ACHN (cell line): ENCODE measurements around the gene ERC2.

Source experiments
- DNase-seq: peaks from one replicate; pipeline ENCODE4 v3.0.0-alpha.2; 2015
- in situ Hi-C: cut with HindIII; loops from 2 replicates; pipeline ENCODE4 v1.10.0; 2017; ENCODE audit warnings: low sequenced_read_pairs, low pct_ligation_motif_present, low pct_unique_long_range_greater_than_20kb

ERC2 gene

DNA sequence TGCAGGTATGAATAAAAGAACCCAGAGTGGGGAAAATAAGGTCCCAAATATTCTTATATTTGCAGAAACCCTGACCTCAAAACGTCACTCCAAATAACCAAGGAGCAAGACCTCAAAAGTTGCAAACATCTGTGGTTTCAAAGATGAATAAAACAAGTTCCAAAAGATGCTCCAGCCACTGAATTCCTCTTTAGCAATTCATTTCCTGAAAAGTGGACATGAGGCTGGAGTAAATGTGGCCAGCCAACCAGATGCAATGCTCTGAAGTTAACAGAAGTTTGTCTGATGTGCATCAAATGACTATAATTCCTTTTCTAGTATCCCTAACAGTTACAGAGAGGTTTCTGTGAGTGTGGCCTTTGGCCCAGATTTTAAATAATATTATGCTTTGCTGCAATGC, 910.0 kb downstream of the ERC2 start:
- in situ Hi-C loops = no loop called here
- DNase-seq = no peak

DNA sequence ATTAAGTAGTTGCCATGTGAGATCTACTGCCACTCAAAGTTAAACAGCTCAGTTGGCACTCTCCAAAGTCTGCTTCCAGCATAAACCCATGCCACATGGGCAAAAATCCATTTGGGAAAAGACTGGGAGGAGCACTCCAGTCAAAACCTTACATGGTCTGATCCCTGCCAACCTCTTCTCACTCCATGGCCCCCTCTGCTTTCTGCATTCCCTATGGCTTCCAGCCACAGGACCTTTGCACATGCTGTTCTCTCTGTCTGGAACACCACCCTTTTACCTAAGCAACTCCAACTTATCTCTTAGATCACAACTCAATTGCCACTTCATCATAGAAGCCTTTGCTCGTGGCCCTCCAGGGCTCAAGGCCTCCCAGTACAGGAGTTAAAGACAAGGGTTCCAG, 910.7 kb downstream of the ERC2 start:
- no peak for DNase-seq
- in situ Hi-C loops = no loop called here

DNA sequence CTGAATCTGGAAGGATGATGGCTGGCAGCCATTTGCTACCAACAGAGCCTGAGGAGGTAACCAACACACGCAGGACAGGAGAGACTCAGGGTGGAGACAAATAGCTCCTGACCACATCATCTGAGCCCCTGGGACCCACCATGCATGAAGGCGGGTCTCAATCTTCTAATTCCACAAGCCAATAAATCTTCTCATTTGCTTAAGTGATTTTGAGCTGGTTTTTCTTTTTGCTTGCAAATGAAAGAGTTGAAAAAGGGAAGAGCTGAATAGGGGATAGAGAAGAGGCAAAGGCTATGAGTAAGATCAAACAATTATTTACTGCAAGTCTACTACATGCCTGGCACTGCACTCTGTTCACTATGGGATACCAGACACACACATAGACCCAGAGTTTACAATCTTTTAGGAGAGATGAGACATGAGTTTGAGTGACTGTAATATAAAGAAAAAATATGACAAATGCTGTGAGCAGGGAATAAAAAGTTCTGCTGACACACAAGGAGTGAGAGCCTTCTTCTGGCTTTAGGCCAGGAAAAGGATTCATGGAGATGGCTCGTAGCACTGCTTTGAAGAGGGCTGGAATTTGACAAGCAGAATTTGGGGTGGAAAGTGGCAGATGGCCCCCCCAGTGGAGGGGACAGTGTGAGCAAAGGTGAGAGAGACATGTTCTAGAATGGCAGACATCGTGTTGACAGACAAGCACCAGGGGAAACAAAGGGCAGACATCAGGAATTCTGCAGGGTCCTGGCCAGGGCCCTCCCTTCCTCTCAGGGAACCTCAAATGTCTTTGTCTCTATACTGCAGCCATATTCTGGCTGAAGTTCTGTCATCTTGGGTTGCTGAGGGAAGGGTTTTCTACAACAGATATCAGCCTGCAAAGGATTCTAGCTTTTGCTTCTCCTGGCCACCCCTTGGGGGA, 911.4 kb downstream of the ERC2 start:
- DNase-seq = no peak
- in situ Hi-C loops = no loop called here

DNA sequence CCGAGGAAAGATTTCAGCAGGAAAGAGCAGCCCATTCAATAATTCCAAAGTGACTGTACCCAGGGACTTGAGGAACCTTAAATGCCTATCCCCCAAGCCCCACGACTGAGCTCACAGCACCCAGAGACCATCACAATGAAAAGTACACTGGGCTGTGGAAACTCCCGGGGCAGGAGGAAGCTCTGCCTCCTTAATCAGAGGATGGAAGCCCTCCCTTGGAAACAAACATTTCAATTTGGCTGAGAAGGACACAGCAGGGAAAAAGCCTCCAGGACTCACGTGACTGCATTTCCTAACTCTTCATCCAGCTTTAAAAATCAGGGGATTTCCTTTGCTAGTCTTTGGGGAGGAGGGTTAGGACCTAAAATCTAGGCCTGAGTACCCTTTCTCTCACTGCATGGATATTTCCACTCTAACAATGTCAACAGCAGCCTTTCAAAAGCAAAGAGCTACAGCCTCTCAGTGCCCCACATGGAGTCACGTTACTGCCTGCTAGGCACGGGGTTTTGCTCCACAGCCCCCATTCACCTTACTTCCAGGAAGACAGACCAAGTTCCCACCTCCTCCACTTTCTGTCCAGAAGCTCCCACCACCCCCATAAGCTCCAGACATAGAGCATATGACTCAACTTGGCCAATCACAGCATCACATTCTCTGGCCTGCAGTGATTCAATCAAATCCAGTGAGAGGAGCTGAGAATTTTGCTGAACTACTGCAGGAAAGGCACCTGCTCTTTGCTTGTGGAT, 912.2 kb downstream of the ERC2 start:
- no peak for DNase-seq
- in situ Hi-C loops = no loop called here

DNA sequence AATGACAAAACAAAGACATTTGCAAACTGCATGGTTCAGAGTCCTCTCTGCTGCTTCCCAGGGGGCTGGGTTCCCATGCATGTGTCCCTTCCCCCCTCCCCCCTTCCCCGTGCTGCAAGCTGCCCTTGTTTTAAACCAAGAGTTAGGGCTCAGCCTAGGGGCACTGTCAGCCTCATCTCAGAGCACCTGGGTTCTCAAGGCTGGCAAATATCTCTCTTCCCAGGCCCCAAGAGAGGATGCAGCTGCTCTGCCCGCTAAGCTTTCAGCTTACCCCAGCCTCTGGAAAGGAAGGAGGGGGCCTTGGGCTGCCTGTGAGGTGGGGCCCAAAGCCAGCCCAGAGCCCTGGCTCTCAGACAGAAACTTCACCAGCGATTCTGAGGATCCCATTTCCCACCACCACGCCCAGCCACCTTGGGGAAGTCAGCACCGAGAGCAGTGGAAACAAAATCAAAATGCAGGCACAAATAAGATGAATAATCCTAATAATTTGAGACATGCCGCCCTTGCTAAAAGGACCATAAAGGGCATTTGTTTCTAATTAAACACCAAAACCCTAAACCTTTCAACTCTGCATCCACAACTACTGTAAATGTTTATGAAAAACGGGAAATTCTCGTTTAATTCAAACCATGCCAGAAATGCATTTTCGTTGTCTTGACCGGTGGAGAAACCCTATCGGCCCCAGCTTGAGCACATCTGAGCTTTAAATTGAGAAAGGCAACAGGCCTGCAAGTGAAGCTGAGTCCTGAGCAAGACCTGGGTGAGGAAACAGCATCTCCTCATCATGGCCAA, 913.4 kb downstream of the ERC2 start:
- no peak for DNase-seq
- in situ Hi-C loops = no loop called here

DNA sequence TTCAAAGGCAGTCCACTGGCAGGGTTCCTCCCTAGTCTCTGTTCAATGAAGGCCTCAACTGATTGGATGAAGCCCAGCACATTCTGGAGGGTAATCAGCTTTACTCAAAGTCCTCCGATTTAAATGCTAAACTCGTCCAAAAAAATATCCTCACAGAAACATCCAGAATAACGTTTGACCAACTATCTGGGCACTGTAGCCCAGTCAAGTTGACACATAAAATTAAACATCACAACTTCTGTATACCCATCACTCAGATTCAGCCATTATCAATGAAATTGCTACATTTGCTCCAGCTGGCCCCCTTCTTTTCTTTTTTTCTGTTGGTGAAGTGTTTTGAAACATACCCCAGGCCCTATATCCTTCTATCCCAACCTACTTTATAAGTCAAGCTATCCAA, 916.6 kb downstream of the ERC2 start:
- DNase-seq = no peak
- in situ Hi-C loops = no loop called here

DNA sequence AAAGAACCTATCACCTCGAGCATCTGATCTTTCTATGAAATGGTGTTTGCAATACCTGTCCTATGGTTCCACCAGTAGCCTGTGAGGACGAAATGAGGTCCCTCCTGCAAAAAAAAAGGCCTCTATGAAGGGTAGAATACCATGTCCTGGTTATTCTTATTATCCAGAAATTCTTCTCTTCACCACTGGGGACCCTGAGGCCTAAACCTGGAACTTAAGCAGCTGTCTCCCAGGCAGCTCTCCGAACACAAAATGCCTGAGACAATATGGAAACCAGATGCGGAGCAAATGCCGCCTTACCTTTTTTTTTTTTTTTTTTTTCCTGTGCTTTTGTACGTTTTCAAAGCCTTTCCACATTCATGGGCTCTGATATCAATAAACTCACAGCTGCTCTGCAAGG, 919.1 kb downstream of the ERC2 start:
- in situ Hi-C loops = no loop called here
- no peak for DNase-seq

DNA sequence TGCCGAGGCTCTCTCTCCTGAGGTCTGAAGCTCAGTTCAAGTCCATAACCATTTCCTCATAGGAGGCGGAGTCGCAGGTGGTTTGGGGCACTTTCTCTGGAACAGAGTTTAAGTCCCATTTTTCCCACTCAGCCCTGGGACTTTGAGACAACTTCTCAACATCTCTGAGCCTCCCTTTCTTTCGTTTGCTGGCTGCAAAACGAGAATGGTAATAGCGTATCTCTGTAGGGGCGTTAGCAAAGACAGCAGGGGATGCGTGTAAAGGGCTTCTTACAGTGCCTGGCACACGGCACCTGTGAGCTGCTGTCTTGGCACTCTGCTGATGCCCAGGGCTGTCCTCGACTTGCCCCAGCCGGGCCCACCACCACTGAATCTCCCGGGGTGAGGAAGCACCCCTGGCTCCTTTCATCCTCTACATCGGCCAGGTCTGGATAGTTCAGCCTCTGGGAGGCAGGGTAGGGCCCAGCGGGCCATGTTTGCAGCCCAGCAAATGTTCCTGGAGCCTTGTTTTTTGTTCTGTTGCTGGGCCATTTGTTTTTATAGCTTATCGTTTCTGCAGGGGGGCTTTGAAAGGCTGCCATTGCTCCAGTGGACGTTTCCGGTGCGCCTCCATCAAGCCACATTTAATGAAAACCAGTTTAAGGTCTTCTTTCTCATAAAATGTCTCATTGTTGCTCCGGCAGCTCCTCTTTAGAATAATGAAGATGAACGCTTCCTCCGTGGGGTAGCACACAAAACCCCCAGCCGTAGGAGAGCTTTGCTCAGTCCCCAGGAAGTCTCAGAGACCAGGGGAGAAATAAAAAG, 921.2 kb downstream of the ERC2 start:
- no peak for DNase-seq
- in situ Hi-C loops = no loop called here

DNA sequence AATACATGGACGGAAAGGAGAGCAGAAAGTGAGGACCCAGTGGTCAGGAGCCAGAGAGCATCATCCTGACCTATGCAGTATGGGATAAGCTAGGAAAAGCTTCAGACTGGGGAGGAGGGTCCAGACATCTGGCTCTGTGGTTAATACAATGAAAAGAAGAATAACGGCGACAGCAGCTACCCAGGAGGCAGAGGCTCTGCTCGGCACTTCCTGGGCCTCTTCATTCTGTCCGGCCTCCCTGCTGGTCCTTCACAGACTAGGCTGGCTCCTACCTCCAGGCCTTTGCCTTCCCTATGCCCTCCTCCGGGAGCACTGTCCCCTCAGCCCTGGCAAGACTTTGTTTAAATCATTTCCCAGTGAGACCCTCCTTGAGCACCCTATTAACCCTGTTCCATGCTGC, 922.3 kb downstream of the ERC2 start:
- in situ Hi-C loops = no loop called here
- DNase-seq = no peak

DNA sequence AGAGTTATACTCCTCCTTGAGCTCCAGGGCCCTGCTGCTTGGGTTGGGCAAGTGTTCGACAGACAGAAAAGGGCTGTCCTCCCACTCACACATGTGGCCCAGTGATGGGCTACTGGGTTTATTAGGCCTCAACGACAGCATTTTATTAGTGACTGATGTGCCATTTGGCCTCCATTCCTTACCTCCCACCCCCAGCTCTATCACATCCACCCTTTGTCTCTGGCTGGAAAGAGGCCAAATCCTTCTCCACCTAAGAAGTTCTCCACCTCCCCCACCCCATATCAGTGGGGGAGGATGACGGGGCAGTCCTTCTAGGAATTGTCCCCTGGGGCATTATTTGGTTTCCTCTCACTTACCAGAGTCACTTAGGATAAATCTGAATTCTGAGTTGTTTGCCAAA, 924.0 kb downstream of the ERC2 start:
- in situ Hi-C loops = no loop called here
- DNase-seq = no peak

DNA sequence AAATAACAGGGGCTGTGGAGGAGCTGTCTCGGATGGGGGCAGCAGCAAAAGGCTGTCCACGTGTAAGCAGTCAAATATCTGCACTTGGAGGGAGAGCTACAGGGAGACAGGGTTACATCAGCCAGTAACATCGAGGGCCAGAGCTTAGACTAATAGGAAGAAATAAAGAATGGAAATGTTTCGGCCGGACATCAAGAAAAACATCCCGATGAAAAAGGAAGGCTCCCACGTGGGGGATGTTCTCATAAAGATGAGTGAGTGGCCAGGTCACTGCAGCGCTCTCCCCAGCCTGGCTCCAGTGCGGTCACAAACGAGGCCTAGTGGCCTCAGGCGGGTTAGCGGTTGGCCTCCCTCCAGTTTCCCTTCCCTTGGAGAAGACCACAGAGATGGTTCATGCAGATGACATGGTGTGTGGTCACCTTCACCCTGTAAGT, 925.1 kb downstream of the ERC2 start:
- in situ Hi-C loops = no loop called here
- no peak for DNase-seq

DNA sequence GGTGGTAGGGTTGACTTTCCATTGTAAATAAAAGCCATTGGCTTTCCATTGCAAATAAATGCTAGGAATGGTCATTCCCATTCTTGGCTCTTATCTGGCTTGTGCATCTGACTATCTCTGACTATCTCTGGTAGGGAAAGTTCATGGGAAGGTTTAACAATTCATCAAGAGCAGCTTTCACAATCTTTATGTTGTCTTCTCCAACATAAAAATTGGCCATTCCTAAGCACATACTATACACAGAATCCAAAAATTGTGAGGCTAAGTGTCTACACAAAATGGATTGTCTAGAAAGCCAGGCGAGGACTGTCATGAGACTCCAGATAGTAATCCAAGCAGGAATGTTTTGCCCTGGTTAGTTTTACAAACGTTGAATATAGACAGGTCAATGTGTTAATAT, 926.8 kb downstream of the ERC2 start:
- DNase-seq = no peak
- in situ Hi-C loops = no loop called here

DNA sequence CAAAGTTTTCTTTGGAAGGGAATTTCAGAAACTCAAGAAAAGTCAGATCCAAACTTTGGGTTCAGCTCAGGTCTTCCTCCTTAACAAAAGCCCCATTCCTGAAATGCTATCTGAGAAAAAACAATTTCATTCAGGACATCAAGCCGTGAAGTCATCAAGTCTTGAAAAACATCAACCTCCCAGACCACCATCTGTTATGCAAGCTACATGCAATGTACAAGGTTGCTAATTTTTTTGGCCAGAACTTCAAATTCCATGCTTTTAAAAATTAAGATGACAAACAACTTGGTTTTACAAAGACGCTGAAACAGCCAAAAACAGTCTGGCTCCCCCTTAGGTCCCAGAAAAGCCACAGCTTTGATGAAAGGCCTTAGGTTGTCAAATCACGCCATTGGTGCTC, 927.3 kb downstream of the ERC2 start:
- no peak for DNase-seq
- in situ Hi-C loops = no loop called here

DNA sequence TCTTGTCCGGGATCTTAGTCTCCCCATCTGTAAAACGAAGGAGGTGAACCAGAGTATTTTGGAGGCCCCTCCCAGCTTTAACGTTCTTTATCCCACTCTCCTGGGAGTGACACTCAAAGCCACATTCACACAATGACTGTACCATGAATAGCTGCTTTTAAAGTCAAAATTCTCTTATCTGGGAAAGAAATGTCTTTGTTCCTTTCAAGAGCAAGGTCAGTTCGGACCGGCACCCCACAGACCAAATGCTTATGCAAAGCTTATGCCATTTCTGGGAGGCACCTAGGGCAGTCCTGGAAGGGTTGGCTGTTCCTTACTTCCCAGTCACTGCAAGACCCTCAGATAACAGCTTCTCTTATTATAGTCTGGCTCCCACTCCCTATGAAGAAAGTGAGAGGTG, 927.7 kb downstream of the ERC2 start:
- no peak for DNase-seq
- in situ Hi-C loops = no loop called here

DNA sequence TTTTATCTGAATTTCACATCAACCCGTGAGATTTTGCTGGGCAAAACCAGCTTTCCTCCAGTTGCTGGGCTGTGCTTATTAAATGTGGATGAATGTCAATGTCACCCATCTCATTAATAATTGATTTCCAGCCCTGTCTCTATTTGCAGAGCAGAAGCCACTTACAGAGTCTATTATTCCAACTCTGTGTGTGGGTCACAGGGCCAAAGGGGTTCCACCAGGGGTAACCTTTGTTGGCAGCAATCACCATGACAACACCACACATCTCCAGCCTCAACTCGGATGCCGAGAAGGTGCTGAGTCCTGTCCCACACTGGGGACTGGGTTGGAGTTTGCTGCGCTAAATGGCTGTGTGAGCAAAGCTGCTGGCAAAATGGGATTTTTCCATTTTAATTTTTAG, 930.1 kb downstream of the ERC2 start:
- in situ Hi-C loops = no loop called here
- DNase-seq = no peak

DNA sequence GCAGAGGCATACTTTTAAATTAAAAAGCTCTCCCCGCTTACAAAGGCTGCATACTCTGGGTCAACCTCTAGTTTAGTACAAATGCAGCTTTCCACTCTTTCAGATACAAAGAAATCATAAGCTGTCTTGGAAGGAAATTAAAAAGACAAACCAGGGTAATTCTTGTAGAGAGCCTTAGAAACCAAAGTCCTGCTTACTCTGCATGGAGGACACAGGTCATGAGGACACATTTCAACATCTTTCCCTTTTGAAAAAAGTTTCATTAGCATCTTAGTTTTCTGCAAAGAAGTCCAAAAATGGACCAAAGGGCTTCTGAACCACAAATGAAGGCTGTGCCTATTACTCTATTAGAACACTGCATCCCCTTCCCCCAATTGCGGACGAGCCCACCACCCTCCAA, 930.7 kb downstream of the ERC2 start:
- no peak for DNase-seq
- in situ Hi-C loops = no loop called here

DNA sequence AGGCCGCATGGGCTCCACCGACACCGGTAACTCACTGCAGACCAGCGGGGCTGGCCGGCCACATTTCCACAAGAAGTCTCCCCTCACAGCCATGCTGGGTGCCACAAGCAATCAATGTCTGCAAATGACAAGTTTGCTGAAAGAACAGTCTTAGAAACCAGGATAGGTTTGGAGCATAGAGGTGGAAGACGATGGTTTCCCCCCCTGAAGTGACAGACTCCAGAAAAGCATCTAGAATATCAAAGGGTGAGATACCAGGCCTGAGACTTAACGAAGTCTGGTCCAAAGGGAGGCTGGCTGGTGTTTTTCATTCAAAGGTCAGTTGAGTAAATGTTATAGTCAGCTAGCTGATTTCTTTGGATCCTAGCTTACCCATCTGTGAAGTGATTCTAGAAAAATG, 931.1 kb downstream of the ERC2 start:
- no peak for DNase-seq

DNA sequence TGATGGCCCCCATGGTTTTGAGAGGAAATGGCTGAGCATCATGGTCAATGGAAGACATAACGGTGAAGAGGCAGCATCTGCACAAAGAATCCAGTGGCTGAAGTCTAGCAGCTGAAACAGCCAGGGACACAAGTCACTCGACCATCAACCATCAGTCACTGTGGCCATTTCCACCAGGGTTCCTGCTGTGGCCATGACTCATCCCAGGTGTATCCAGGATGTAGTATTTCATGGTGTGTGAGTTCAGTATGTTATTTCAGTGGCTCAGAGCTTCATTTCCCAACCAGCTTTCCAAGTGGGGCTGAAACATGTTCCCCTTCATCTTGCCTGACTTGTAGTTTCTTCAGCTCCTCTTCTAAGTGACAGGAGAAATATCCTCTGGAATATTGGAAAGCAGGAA, 933.4 kb downstream of the ERC2 start:
- DNase-seq = no peak
- in situ Hi-C loops = no loop called here

More for the DNA sequence above, 931.1 kb downstream of the ERC2 start:
- in situ Hi-C loops = no loop called here
